ENCODE measurements around the gene BCL2. TPM values are rescaled to one million over a fixed set of nuclear protein-coding genes. Genes with fewer than 3 reads are reported as not detected.
A peak's percentile ranks its signal among the peaks of the same experiment; 100 is the strongest.

Gene BCL2
- total RNA-seq (2022), result 2.9 and 4.0 TPM in 2 replicates
- Bru-seq, nascent RNA, result percentile 39 among the genes with signal in this experiment
- percentile 45 among the genes with signal in this experiment for BruChase-seq, experiment 1, labeled RNA remaining after a 6-hour chase
- percentile 47 among the genes with signal in this experiment for BruChase-seq, experiment 2, labeled RNA remaining after a 2-hour chase
- long read RNA-seq, result 0 reads

GRCh38 chr18:63319383-63320122 is at the start of gene BCL2:
Gene BCL2 (minus strand): TSS chr18:63319769.
- H3K27me3 Mint-ChIP-seq (ENCODE audit: unreplicated experiment), result peaks cover 46% of the 10 kb centered on the region
- H3K27ac Mint-ChIP-seq (ENCODE audit: unreplicated experiment), result peak within 1 kb of the TSS; percentile 50

GRCh38 chr18:63368611-63369010 is 49.0 kb upstream of the BCL2 start:
- BruUV-seq (replicated peaks), result no TSS peak
- Mint-ChIP-seq H3K36me3 (ENCODE audit: insufficient read depth, unreplicated experiment) (peaks cover 45% of the 10 kb centered on the region), H3K9me3 (ENCODE audit: low read depth, unreplicated experiment) (peaks cover 4% of the 10 kb centered on the region), H3K27ac (ENCODE audit: unreplicated experiment) (peak overlapping the region; percentile 85), H3K4me3 (ENCODE audit: low read depth, unreplicated experiment) (peak overlapping the region; percentile 89), H3K4me1 (ENCODE audit: low read depth, unreplicated experiment) (peaks cover 8% of the 10 kb centered on the region), H3K27me3 (ENCODE audit: unreplicated experiment) (no peaks in the 10 kb centered on the region)
- DNase-seq, result no peak
- intact Hi-C loops (cut with micrococcal nuclease; ENCODE audit: unreplicated experiment), result loop anchor here (5.0 kb wide), 1 partner anchor 69 kb away; no protein-coding TSS in a partner anchor
- no peak for TF ChIP-seq CTCF (IDR thresholded peaks at IDR 0.05; ENCODE audit: unreplicated experiment)
- CTCF ChIA-PET, result no interaction called here

More at GRCh38 chr18:63319383-63320122, at the start of gene BCL2:
- DNase-seq, result no peak
- no peak for TF ChIP-seq CTCF (IDR thresholded peaks at IDR 0.05; ENCODE audit: unreplicated experiment)
- Mint-ChIP-seq H3K4me3 (ENCODE audit: low read depth, unreplicated experiment) (peak within 1 kb of the TSS; percentile 77), H3K36me3 (ENCODE audit: insufficient read depth, unreplicated experiment) (peaks cover 26% of the 10 kb centered on the region), H3K9me3 (ENCODE audit: low read depth, unreplicated experiment) (no peaks in the 10 kb centered on the region), H3K4me1 (ENCODE audit: low read depth, unreplicated experiment) (peaks cover 24% of the 10 kb centered on the region)
- CTCF ChIA-PET, result interaction anchor here (1.5 kb wide), 1 partner anchor 12 kb away, joined by 6 read pairs; no protein-coding TSS in a partner anchor
- intact Hi-C loops (cut with micrococcal nuclease; ENCODE audit: unreplicated experiment), result no loop called here
- BruUV-seq (replicated peaks), result no TSS peak

GRCh38 chr18:63367053-63367953 is 47.7 kb upstream of the BCL2 start, which contains the start of gene KDSR:
Gene KDSR (minus strand): TSS chr18:63367206. CDS start chr18:63367118, 88 bp downstream.
- peak within 1 kb of the TSS; percentile 85 for H3K27ac Mint-ChIP-seq (ENCODE audit: unreplicated experiment)
- CTCF ChIA-PET, result interaction anchor here (0.9 kb wide), 1 partner anchor 18 kb away, joined by 3 read pairs; no protein-coding TSS in a partner anchor
- H3K4me3 Mint-ChIP-seq (ENCODE audit: low read depth, unreplicated experiment), result peak within 1 kb of the TSS; percentile 89
- DNase-seq, result peak; percentile 97
- TSS peak; percentile 56 for BruUV-seq (replicated peaks)
- H3K36me3 Mint-ChIP-seq (ENCODE audit: insufficient read depth, unreplicated experiment), result peaks cover 45% of the 10 kb centered on the region
- intact Hi-C loops (cut with micrococcal nuclease; ENCODE audit: unreplicated experiment), result loop anchor here (5.0 kb wide), 1 partner anchor 70 kb away; no protein-coding TSS in a partner anchor
- H3K9me3 Mint-ChIP-seq (ENCODE audit: low read depth, unreplicated experiment), result peaks cover 4% of the 10 kb centered on the region
- peaks cover 8% of the 10 kb centered on the region for H3K4me1 Mint-ChIP-seq (ENCODE audit: low read depth, unreplicated experiment)
- H3K27me3 Mint-ChIP-seq (ENCODE audit: unreplicated experiment), result no peaks in the 10 kb centered on the region
- TF ChIP-seq CTCF (IDR thresholded peaks at IDR 0.05; ENCODE audit: unreplicated experiment), result no peak

All from Calu3 (cell line).